ENCODE measurements around the gene CTNNA2.
A peak's percentile ranks its signal among the peaks of the same experiment; 100 is the strongest.

The CTNNA2 gene

GRCh38 chr2:80302314-80303005 lies 789.6 kb downstream of the CTNNA2 start:
- H3K4me3 ChIP-seq (ENCODE audit: low read depth, low read length): peak overlapping the region; percentile 39

- H3K4me3 ChIP-seq (ENCODE audit: low read depth, low read length): peak overlapping the region; percentile 39
These were observed 790.4 kb downstream of the CTNNA2 start for GRCh38 chr2:80303006-80303908.

GRCh38 chr2:80303909-80304837 lies 791.3 kb downstream of the CTNNA2 start, which contains the start of gene LRRTM1:
Gene LRRTM1, minus strand, starts transcription at chr2:80304752. Its CDS starts 933 bp downstream, at chr2:80303819.
- peak within 1 kb of the TSS; percentile 53 for H3K4me3 ChIP-seq (ENCODE audit: low read depth, low read length)

GRCh38 chr2:80311304-80311703 lies 798.5 kb downstream of the CTNNA2 start:
- no peak overlapping the region for H3K4me3 ChIP-seq (ENCODE audit: low read depth, low read length)

GRCh38 chr2:80312282-80312839 lies 799.5 kb downstream of the CTNNA2 start:
- H3K4me3 ChIP-seq (ENCODE audit: low read depth, low read length): no peak overlapping the region

- no peak overlapping the region for H3K4me3 ChIP-seq (ENCODE audit: low read depth, low read length)
These were observed 809.6 kb downstream of the CTNNA2 start for GRCh38 chr2:80322311-80322920.

- no peak overlapping the region for H3K4me3 ChIP-seq (ENCODE audit: low read depth, low read length)
These were observed 810.1 kb downstream of the CTNNA2 start for GRCh38 chr2:80322958-80323357.

GRCh38 chr2:80323610-80324009 lies 810.8 kb downstream of the CTNNA2 start:
- no peak overlapping the region for H3K4me3 ChIP-seq (ENCODE audit: low read depth, low read length)

- H3K4me3 ChIP-seq (ENCODE audit: low read depth, low read length): no peak overlapping the region
These were observed 811.7 kb downstream of the CTNNA2 start for GRCh38 chr2:80324525-80324924.

- no peak overlapping the region for H3K4me3 ChIP-seq (ENCODE audit: low read depth, low read length)
These were observed 813.4 kb downstream of the CTNNA2 start for GRCh38 chr2:80326214-80326613.

GRCh38 chr2:80326861-80327260 lies 814.0 kb downstream of the CTNNA2 start:
- no peak overlapping the region for H3K4me3 ChIP-seq (ENCODE audit: low read depth, low read length)

GRCh38 chr2:80328159-80328571 lies 815.3 kb downstream of the CTNNA2 start:
- H3K4me3 ChIP-seq (ENCODE audit: low read depth, low read length): no peak overlapping the region

- H3K4me3 ChIP-seq (ENCODE audit: low read depth, low read length): no peak overlapping the region
These were observed 816.6 kb downstream of the CTNNA2 start for GRCh38 chr2:80329491-80329890.

GRCh38 chr2:80330527-80331450 lies 817.9 kb downstream of the CTNNA2 start:
- H3K4me3 ChIP-seq (ENCODE audit: low read depth, low read length): no peak overlapping the region

GRCh38 chr2:80333886-80334285 lies 821.0 kb downstream of the CTNNA2 start:
- H3K4me3 ChIP-seq (ENCODE audit: low read depth, low read length): no peak overlapping the region

GRCh38 chr2:80335411-80335810 lies 822.6 kb downstream of the CTNNA2 start:
- no peak overlapping the region for H3K4me3 ChIP-seq (ENCODE audit: low read depth, low read length)

- no peak overlapping the region for H3K4me3 ChIP-seq (ENCODE audit: low read depth, low read length)
These were observed 825.9 kb downstream of the CTNNA2 start for GRCh38 chr2:80338794-80339193.

GRCh38 chr2:80340022-80340421 lies 827.2 kb downstream of the CTNNA2 start:
- no peak overlapping the region for H3K4me3 ChIP-seq (ENCODE audit: low read depth, low read length)

- no peak overlapping the region for H3K4me3 ChIP-seq (ENCODE audit: low read depth, low read length)
These were observed 835.2 kb downstream of the CTNNA2 start for GRCh38 chr2:80348078-80348477.

All from iPS-11a (cell line).